HFFc6 (cell line): ENCODE measurements around the gene ANTXR1. TPM values are rescaled to one million over a fixed set of nuclear protein-coding genes. Genes with fewer than 3 reads are reported as not detected.

Source experiments
- DNase-seq: peaks from one replicate; pipeline ENCODE4 v3.0.0-alpha.2; 2018
- H3K27ac Mint-ChIP-seq: 2 replicates; pipeline ENCODE4 v1.8.0; 2020; ENCODE audit warnings: mild to moderate bottlenecking, mixed read lengths
- H3K27me3 Mint-ChIP-seq: 2 replicates; pipeline ENCODE4 v1.8.0; 2021; ENCODE audit warnings: mild to moderate bottlenecking, moderate library complexity, mixed read lengths; ENCODE audit not compliant: insufficient read depth
- H3K36me3 Mint-ChIP-seq: 2 replicates; pipeline ENCODE4 v1.8.0; 2021; ENCODE audit warnings: low read depth, mixed read lengths
- H3K4me1 Mint-ChIP-seq: 2 replicates; pipeline ENCODE4 v1.8.0; 2020; ENCODE audit warnings: low read depth, mixed read lengths
- H3K4me3 Mint-ChIP-seq: 2 replicates; pipeline ENCODE4 v1.8.0; 2020; ENCODE audit warnings: mild to moderate bottlenecking, moderate library complexity, mixed read lengths
- H3K9me3 Mint-ChIP-seq: 2 replicates; pipeline ENCODE4 v1.8.0; 2020; ENCODE audit warnings: mild to moderate bottlenecking, mixed read lengths
- CTCF ChIP-seq: fragments of 200-600 bp; sonication (generic); IDR thresholded peaks from 2 replicates; pipeline ENCODE4 v1.5.0; 2021; ENCODE audit warnings: antibody characterized with exemption, mild to moderate bottlenecking
- total RNA-seq, 6 experiments: library from RNA; stranded (reverse); fragmentation: NEBNext Ultra II Directional; extraction: Animal tissue kit (Norgen Biotek cat#: 25700); gene quantifications; 2 replicates in 1 of 6; 3 replicates in 5 of 6; pipeline ENCODE4 v1.2.3, GENCODE V29; 2021

The ANTXR1 gene
- total RNA-seq, 6 experiments from 2014 or later: 98.0 to 137 (median 124) TPM

DNA sequence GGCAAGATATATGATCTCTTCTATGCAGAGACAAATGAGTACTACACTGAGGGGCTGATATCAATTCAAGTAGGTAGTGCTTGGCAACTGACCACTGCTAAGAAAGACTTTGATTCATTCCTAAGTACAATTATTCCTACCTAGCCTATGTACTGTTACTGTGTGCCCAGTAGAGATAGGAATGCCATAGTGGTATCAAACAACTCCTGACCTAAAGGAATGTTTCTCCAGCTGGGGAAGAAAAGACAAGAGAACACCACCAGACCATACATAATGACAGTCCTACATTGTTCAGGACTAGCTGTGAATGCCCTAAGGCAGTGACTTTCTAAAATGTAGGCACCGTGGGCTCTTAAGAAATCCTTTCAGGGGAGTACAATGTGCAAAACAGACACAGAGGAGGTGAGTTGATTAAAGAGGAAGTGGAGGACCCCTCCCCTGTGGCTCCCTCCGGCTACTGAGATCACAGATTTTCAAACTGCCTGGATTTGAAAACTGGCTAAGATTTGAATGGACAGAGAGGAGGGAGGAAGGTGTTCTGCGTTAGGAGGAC is 89.1 kb downstream of the ANTXR1 start:
- H3K4me3 Mint-ChIP-seq: no peak overlapping the region
- H3K9me3 Mint-ChIP-seq: no peaks in the 10 kb centered on the region
- DNase-seq: no peak
- H3K27me3 Mint-ChIP-seq: peaks cover 3% of the 10 kb centered on the region; the same call in 1 of the 2 replicates
- no peak for TF ChIP-seq CTCF
- H3K36me3 Mint-ChIP-seq: peaks cover 21% of the 10 kb centered on the region
- H3K27ac Mint-ChIP-seq: no peak overlapping the region
- H3K4me1 Mint-ChIP-seq: peaks cover 30% of the 10 kb centered on the region

DNA sequence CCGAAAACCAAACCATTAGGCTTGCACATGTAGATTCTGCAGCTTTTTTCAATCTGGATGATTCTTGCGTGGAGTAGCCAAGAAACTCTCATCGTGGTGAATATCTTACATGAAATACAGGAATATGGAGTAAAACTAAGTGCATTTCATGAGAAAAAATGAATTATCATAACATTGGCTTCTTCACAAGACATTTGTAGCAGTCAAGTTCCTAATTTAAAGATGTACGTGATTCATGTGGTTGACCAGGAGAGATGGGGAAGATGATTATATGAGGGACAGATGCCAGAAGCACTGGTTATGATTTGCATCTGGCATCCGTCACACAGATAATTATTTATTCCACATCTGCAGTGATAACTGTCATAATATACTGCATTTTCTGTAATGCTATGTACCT is 90.4 kb downstream of the ANTXR1 start:
- Mint-ChIP-seq H3K36me3 (peaks cover 18% of the 10 kb centered on the region), H3K9me3 (no peaks in the 10 kb centered on the region), H3K27me3 (peaks cover 3% of the 10 kb centered on the region; the same call in 1 of the 2 replicates), H3K27ac (no peak overlapping the region), H3K4me3 (no peak overlapping the region), H3K4me1 (peaks cover 17% of the 10 kb centered on the region)
- no peak for DNase-seq
- no peak for TF ChIP-seq CTCF

GRCh38 chr2:69104261-69104660 is 91.3 kb downstream of the ANTXR1 start:
- DNase-seq: no peak
- no peak overlapping the region for H3K4me3 Mint-ChIP-seq
- peaks cover 13% of the 10 kb centered on the region for H3K4me1 Mint-ChIP-seq
- peaks cover 3% of the 10 kb centered on the region; the same call in 1 of the 2 replicates for H3K27me3 Mint-ChIP-seq
- H3K36me3 Mint-ChIP-seq: peaks cover 18% of the 10 kb centered on the region
- no peaks in the 10 kb centered on the region for H3K9me3 Mint-ChIP-seq
- no peak for TF ChIP-seq CTCF
- H3K27ac Mint-ChIP-seq: no peak overlapping the region

DNA sequence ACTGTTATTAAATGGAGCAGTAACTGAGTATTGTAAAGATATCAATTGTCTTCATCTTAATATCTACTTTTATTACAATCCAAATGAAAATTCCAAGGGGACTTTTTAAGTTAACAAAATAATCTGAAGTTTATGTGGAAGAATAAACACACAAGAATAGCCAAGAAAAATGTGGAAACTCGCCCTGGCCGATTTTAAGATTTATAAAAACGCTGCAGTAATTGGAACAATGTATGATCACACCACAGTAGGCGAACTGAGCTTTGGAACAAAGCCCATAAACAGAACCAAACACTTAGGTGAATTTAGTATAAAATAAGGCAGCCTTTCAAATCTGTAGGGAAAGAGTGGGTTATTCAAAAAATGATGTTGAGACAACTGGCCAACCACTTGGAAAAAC is 96.3 kb downstream of the ANTXR1 start:
- Mint-ChIP-seq H3K27ac (no peak overlapping the region), H3K4me1 (peaks cover 17% of the 10 kb centered on the region), H3K4me3 (no peak overlapping the region), H3K27me3 (peaks cover 3% of the 10 kb centered on the region; the same call in 1 of the 2 replicates), H3K9me3 (no peaks in the 10 kb centered on the region), H3K36me3 (peaks cover 28% of the 10 kb centered on the region)
- TF ChIP-seq CTCF: no peak
- no peak for DNase-seq

DNA sequence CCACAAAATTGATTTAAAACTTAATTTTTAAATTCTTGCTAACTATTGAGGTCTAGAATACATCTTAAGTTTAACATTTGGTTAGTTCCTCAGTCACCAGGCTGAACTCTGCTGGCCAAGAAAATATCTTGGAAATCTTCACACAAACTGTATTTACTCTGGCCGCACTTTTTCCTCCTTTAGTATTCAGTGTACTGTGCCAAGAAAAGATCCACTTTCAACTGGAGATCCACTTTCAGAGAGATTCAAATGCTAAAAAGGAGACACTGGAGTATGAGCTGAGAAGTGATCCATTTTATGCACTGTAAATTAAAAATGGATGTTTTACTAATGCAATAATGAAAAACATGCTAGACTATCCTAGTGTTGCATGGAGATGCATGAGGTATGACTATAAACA is 98.1 kb downstream of the ANTXR1 start:
- no peak for DNase-seq
- Mint-ChIP-seq H3K4me1 (peaks cover 21% of the 10 kb centered on the region), H3K36me3 (peaks cover 28% of the 10 kb centered on the region), H3K9me3 (no peaks in the 10 kb centered on the region), H3K27ac (no peak overlapping the region), H3K4me3 (no peak overlapping the region), H3K27me3 (peaks cover 3% of the 10 kb centered on the region; the same call in 1 of the 2 replicates)
- TF ChIP-seq CTCF: no peak
